ENCODE results near the gene CUL5. TPM values are rescaled to one million over a fixed set of nuclear protein-coding genes. Genes with fewer than 3 reads are reported as not detected.

CUL5 gene
- total RNA-seq, 1 donor = 121 TPM

DNA sequence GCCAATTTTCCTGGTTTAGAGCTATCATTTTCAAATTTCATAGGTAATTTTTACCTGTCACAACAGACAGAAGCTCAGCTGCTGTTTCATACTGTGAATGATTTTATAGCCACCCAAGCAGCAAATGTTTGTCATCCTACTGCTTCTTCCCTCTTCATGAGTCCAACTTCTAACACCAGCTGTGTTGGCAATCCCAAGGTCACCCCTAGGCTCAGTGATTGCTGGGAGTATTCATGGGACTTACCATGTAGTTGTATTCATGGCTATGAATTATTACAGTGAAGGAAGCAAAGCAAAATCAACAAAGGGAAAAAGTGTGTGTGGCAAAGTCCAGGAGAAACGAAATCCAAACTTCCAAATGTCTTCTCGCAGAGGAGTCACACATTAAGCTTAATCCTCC is 28.5 kb downstream of the CUL5 start:
- no peak overlapping the region for H3K4me3 ChIP-seq (ENCODE audit: low read length)
- H3K9me3 ChIP-seq (ENCODE audit: low read depth, low read length) = no peaks in the 10 kb centered on the region
- H3K27me3 ChIP-seq (ENCODE audit: insufficient read depth, low read length) = no peaks in the 10 kb centered on the region
- no peaks in the 10 kb centered on the region for H3K4me1 ChIP-seq (ENCODE audit: insufficient read depth, low read length)

DNA sequence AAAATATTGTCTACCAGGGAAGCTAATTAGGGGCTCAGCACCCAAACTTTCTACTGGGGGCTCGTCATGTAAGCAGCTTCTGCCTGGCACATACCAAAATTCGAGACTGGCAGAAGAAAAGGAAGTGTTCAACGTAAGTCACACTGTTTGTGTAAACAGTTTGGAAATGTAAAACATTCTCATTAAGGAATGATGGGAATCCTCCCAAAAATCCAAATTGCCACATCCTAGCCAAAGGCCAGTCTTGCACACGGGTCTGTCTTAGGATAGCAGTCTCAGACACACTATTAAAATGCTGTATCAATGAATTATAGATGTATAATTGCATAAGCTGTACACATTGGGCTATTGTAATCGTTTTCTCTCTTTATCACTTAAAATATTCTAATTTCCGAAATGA is 28.9 kb downstream of the CUL5 start:
- Histone ChIP-seq H3K9me3 (ENCODE audit: low read depth, low read length) (no peaks in the 10 kb centered on the region), H3K4me1 (ENCODE audit: insufficient read depth, low read length) (no peaks in the 10 kb centered on the region), H3K4me3 (ENCODE audit: low read length) (no peak overlapping the region), H3K27me3 (ENCODE audit: insufficient read depth, low read length) (no peaks in the 10 kb centered on the region)

- no peaks in the 10 kb centered on the region for H3K4me1 ChIP-seq (ENCODE audit: insufficient read depth, low read length)
- no peaks in the 10 kb centered on the region for H3K9me3 ChIP-seq (ENCODE audit: low read depth, low read length)
- H3K27me3 ChIP-seq (ENCODE audit: insufficient read depth, low read length) = no peaks in the 10 kb centered on the region
- H3K4me3 ChIP-seq (ENCODE audit: low read length) = no peak overlapping the region
These were observed 39.6 kb downstream of the CUL5 start for GRCh38 chr11:108048269-108048668.

GRCh38 chr11:108062336-108062735 is 53.6 kb downstream of the CUL5 start:
- Histone ChIP-seq H3K9me3 (ENCODE audit: low read depth, low read length) (no peaks in the 10 kb centered on the region), H3K4me3 (ENCODE audit: low read length) (no peak overlapping the region), H3K4me1 (ENCODE audit: insufficient read depth, low read length) (no peaks in the 10 kb centered on the region), H3K27me3 (ENCODE audit: insufficient read depth, low read length) (no peaks in the 10 kb centered on the region)

DNA sequence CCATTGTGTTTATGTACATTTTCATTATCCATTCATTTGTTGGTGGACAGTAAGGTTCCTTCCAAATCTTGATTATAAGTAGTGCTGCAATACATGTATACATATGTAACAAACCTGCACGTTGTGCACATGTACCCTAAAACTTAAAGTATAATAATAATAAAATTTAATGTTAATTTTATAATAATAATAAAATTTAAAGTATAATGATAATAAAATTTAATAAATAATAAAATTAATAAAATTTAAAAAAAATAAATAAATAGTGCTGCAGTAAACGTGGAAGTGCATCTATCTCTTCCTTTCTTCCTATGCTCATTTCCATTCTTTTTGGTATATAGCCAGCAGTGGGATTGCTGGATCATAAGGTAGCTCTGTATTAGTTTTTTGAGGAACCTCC is 54.7 kb downstream of the CUL5 start:
- Histone ChIP-seq H3K9me3 (ENCODE audit: low read depth, low read length) (no peaks in the 10 kb centered on the region), H3K27me3 (ENCODE audit: insufficient read depth, low read length) (no peaks in the 10 kb centered on the region), H3K4me3 (ENCODE audit: low read length) (no peak overlapping the region), H3K4me1 (ENCODE audit: insufficient read depth, low read length) (no peaks in the 10 kb centered on the region)

- no peaks in the 10 kb centered on the region for H3K27me3 ChIP-seq (ENCODE audit: insufficient read depth, low read length)
- H3K4me1 ChIP-seq (ENCODE audit: insufficient read depth, low read length) = no peaks in the 10 kb centered on the region
- no peaks in the 10 kb centered on the region for H3K9me3 ChIP-seq (ENCODE audit: low read depth, low read length)
- no peak overlapping the region for H3K4me3 ChIP-seq (ENCODE audit: low read length)
These were observed 61.2 kb downstream of the CUL5 start for GRCh38 chr11:108069947-108070346.

DNA sequence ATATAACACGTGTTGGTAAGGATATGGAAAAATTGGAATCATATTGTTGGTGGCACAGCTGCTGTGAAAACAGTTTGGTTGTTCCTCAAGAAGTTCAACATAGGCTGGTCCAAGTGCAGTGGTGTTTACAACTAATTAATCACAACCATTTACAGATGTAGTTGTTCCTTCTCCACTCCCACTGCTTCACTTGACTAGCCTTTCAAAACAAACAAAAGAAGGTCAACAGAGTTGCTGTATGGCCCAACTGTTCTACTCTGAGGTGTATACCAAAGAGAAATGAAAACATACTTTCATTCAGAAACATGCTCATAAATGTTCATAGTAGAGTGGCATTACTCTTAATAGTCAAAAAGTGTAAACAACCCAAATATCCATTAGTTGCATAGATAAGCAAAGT is 76.1 kb downstream of the CUL5 start:
- H3K9me3 ChIP-seq (ENCODE audit: low read depth, low read length) = no peaks in the 10 kb centered on the region
- H3K4me3 ChIP-seq (ENCODE audit: low read length) = no peak overlapping the region
- no peaks in the 10 kb centered on the region for H3K27me3 ChIP-seq (ENCODE audit: insufficient read depth, low read length)
- H3K4me1 ChIP-seq (ENCODE audit: insufficient read depth, low read length) = no peaks in the 10 kb centered on the region

GRCh38 chr11:108085672-108086071 is 77.0 kb downstream of the CUL5 start:
- H3K4me3 ChIP-seq (ENCODE audit: low read length) = no peak overlapping the region
- H3K4me1 ChIP-seq (ENCODE audit: insufficient read depth, low read length) = no peaks in the 10 kb centered on the region
- no peaks in the 10 kb centered on the region for H3K9me3 ChIP-seq (ENCODE audit: low read depth, low read length)
- no peaks in the 10 kb centered on the region for H3K27me3 ChIP-seq (ENCODE audit: insufficient read depth, low read length)

DNA sequence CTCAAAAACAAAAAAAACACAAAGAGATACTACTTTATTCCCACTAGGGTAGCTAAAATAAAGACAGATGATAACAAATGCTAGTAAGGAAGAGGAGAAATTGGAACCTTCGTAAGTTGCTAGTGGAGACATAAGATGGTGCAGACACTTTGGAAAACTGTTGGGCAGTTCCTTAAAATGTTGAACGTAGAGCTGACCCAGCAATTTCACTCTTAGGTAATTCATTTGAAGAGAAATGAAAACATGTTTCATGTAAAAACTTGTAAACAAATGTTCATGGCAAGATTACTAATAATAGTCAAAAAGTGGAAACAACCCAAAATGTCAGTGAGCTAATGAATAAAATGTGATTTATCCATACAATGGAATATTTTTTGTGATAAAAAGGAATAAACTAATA is 83.4 kb downstream of the CUL5 start:
- no peak overlapping the region for H3K4me3 ChIP-seq (ENCODE audit: low read length)
- H3K27me3 ChIP-seq (ENCODE audit: insufficient read depth, low read length) = no peaks in the 10 kb centered on the region
- H3K4me1 ChIP-seq (ENCODE audit: insufficient read depth, low read length) = no peaks in the 10 kb centered on the region
- no peaks in the 10 kb centered on the region for H3K9me3 ChIP-seq (ENCODE audit: low read depth, low read length)

DNA sequence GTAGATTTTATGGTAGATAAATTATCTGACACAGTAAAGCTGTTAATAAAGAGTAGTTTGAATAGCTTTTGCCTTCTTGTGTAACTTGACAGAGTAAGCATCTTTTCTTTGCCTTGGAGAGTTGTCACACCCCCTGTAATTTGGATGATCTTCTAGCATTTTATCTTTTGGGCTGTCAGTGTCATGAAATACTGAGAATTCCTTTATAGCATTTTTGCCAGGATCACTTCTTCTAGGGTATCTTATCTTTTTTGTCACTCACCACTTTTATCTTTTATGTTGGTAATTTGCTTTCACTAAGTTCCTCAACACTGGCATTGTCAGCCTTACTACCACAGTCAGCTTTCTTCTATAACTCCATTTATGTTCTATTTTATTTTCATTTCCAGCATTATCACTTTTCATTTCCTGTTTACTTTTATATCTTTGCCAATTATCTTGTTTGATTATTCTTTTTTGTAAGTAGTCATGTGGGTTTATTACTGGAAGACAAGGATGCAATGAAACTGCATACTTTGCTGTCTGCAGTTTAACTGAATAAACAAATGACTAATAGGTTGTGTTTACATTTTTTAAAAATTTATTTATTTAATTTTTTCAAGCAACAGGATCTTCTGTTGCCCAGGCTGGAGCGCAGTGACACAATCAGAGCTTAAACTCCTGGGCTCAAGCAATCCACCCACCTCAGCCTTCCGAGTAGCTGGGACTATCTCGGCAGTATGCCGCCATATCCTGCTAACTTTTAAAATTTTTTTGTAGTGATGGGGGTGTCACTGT is 84.6 kb downstream of the CUL5 start:
- H3K9me3 ChIP-seq (ENCODE audit: low read depth, low read length) = no peaks in the 10 kb centered on the region
- H3K4me1 ChIP-seq (ENCODE audit: insufficient read depth, low read length) = no peaks in the 10 kb centered on the region
- H3K4me3 ChIP-seq (ENCODE audit: low read length) = no peak overlapping the region
- H3K27me3 ChIP-seq (ENCODE audit: insufficient read depth, low read length) = no peaks in the 10 kb centered on the region

DNA sequence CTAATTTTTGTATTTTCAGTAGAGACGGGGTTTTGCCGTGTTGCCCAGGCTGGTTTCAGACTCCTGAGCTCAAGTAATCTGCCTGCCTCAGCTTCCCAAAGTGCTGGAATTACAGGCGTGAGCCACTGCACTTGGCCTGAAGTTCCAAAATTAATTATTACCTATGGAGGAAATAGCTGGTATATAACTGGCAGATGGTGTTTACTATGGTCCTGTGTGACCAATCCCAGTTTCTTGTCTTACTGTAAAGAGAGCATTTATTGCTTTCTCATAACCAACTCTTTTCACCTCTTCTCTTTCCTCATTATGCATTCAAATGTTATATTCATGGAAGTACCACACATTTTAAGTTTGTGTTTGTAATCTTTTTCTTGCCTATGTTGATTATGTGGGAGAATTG is 88.5 kb downstream of the CUL5 start:
- H3K27me3 ChIP-seq (ENCODE audit: insufficient read depth, low read length) = no peaks in the 10 kb centered on the region
- no peaks in the 10 kb centered on the region for H3K4me1 ChIP-seq (ENCODE audit: insufficient read depth, low read length)
- no peaks in the 10 kb centered on the region for H3K9me3 ChIP-seq (ENCODE audit: low read depth, low read length)
- H3K4me3 ChIP-seq (ENCODE audit: low read length) = no peak overlapping the region

DNA sequence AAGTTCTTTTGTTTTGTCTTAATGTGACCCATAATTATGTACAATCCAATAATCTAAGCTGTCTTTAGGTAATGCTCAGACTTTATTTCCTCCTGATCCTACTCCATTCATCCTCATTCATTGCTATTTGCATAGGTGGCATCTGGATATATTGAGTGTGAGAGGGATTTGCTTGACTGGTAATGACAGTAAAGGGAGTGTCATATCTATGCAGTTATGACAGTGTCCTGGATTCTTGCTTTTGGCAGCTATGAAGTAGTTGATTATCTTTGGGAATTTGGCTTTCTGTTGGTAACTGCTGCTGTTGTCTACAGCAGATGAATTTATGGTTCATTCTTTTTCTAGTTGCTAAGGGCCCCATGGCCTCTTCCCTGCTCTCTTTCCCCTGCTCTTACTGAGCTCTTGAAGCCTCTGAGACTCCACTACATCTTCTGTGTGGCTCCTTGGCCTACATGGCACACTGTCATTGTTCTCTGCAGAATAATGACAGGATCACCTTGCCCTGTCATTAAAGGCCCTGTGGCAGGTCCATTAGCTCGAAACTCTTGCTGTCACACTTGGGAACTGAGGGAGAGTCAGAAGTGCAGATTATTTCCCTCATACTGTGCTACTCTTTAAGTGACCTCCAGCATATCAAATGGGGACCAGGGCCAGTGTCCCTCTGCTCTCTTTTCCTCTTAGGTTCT is 92.5 kb downstream of the CUL5 start:
- no peaks in the 10 kb centered on the region for H3K27me3 ChIP-seq (ENCODE audit: insufficient read depth, low read length)
- H3K9me3 ChIP-seq (ENCODE audit: low read depth, low read length) = no peaks in the 10 kb centered on the region
- no peak overlapping the region for H3K4me3 ChIP-seq (ENCODE audit: low read length)
- no peaks in the 10 kb centered on the region for H3K4me1 ChIP-seq (ENCODE audit: insufficient read depth, low read length)

GRCh38 chr11:108111126-108111525 is 102.4 kb downstream of the CUL5 start:
- no peak overlapping the region for H3K4me3 ChIP-seq (ENCODE audit: low read length)
- no peaks in the 10 kb centered on the region for H3K4me1 ChIP-seq (ENCODE audit: insufficient read depth, low read length)
- no peaks in the 10 kb centered on the region for H3K9me3 ChIP-seq (ENCODE audit: low read depth, low read length)
- H3K27me3 ChIP-seq (ENCODE audit: insufficient read depth, low read length) = no peaks in the 10 kb centered on the region

DNA sequence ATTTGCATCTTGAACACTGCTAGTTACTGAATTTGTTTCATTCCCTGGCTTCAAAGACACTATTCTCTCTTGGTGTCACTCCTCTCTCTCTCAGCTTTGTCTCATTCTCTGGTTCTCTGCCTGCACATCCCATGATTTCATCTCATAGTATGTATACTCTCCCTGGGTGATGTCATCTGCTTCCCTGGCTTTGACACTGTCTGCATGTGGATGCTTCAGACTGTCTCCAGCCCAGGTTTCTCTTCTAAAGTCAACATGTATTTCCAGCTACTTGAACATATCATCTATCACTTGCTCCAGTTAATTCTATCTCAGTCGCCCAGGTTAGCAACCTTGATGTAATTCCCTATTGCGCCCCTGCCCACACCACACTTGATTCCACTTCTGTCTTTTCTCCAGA is 103.4 kb downstream of the CUL5 start:
- Histone ChIP-seq H3K4me3 (ENCODE audit: low read length) (no peak overlapping the region), H3K4me1 (ENCODE audit: insufficient read depth, low read length) (no peaks in the 10 kb centered on the region), H3K9me3 (ENCODE audit: low read depth, low read length) (no peaks in the 10 kb centered on the region), H3K27me3 (ENCODE audit: insufficient read depth, low read length) (no peaks in the 10 kb centered on the region)

- Histone ChIP-seq H3K27me3 (ENCODE audit: insufficient read depth, low read length) (no peaks in the 10 kb centered on the region), H3K4me1 (ENCODE audit: insufficient read depth, low read length) (no peaks in the 10 kb centered on the region), H3K9me3 (ENCODE audit: low read depth, low read length) (no peaks in the 10 kb centered on the region), H3K4me3 (ENCODE audit: low read length) (no peak overlapping the region)
These were observed 106.9 kb downstream of the CUL5 start for GRCh38 chr11:108115500-108116140.

Measured in mononuclear cell (primary cell).